A549 (cell line): Measurements from ENCODE around the gene FBXO38. TPM values are rescaled to one million over a fixed set of nuclear protein-coding genes. Genes with fewer than 3 reads are reported as not detected.
"Not testable (repeated sequence)": the region's sequence is repeated elsewhere in the genome, so short reads cannot be mapped to it uniquely, and the experiment has no call there.

ENCODE experiments used
- ATAC-seq, 2 experiments: fragments of 200-7000 bp in 1 of 2; fragments of >200 bp in 1 of 2; cut with Nextera tagmentation in 1 of 2; cut with Tn5 transposase in 1 of 2; 3 replicates each; pipeline versions ENCODE4 v1.8.0 to v1.9.1; 2018 to 2020; ENCODE audit warnings: mild to moderate bottlenecking in 1 of 2, moderate library complexity in 1 of 2
- CTCF ChIA-PET: fragments of 300-600 bp; sonication (Branson Sonifier 250); formaldehyde crosslinking; extraction: SDS; loops from one replicate; lab custom pipeline; 2021; ENCODE audit warnings: antibody characterized with exemption, inconsistent platforms; lab: Yijun Ruan, JAX
- POLR2A ChIA-PET: fragments of 350-600 bp; formaldehyde crosslinking; extraction: SDS; loops from one replicate; lab custom pipeline; 2021; ENCODE audit warnings: antibody characterized with exemption, inconsistent platforms; lab: Yijun Ruan, JAX
- DNase-seq, 2 experiments: peaks; one replicate each; pipeline versions ENCODE4 v3.0.0 to v3.0.0-alpha.2; 2011 to 2016; ENCODE audit warnings: low read depth in 1 of 2, low spot score in 1 of 2
- FAIRE-seq: peaks from 2 replicates; lab custom pipeline; 2011; peaks lifted over from hg19 to GRCh38; lab: Jason Lieb, UNC
- H3K27ac ChIP-seq, 2 experiments: fragments of >200 bp; sonication (Bioruptor Twin); formaldehyde crosslinking; 3 replicates each; pipeline ENCODE4 v1.5.1; 2016 to 2017
- H3K4me1 ChIP-seq: fragments of >200 bp; sonication (Bioruptor Twin); formaldehyde crosslinking; 3 replicates; pipeline ENCODE4 v1.6.1; 2016
- H3K4me2 ChIP-seq: fragments of >200 bp; sonication (Bioruptor Twin); formaldehyde crosslinking; 3 replicates; pipeline ENCODE4 v1.6.1; 2016
- H3K4me3 ChIP-seq: fragments of >200 bp; sonication (Bioruptor Twin); formaldehyde crosslinking; 3 replicates; pipeline ENCODE4 v1.5.1; 2016
- H3K9me3 ChIP-seq: fragments of >200 bp; sonication (Bioruptor Twin); formaldehyde crosslinking; 3 replicates; pipeline ENCODE4 v1.6.1; 2016
- BCL3 ChIP-seq: fragments of >200 bp; sonication (Bioruptor Twin); formaldehyde crosslinking; IDR thresholded peaks from 3 replicates; pipeline ENCODE4 v1.6.1; 2016
- ELK1 ChIP-seq: fragments of 150-350 bp; IDR thresholded peaks from 2 replicates; pipeline ENCODE4 v1.6.1; 2014; ENCODE audit warnings: low read depth, mild to moderate bottlenecking, low read length
- ESRRA ChIP-seq: fragments of 150-350 bp; IDR thresholded peaks from 2 replicates; pipeline ENCODE4 v1.6.1; 2014; ENCODE audit warnings: mild to moderate bottlenecking, low read length, borderline replicate concordance
- FOSL2 ChIP-seq, 2 experiments: fragments of 450-650 bp in 1 of 2; fragments of >200 bp in 1 of 2; sonication (Bioruptor Twin) in 1 of 2; formaldehyde crosslinking; IDR thresholded peaks; 2 replicates each; pipeline versions ENCODE4 v1.5.0 to v1.6.1; 2016 to 2020; ENCODE audit warnings: mild to moderate bottlenecking in 1 of 2, moderate library complexity in 1 of 2
- HDAC2 ChIP-seq: fragments of 200-600 bp; sonication (generic); IDR thresholded peaks from 2 replicates; pipeline ENCODE4 v1.6.1; 2016
- HOXA7 ChIP-seq: fragments of 250-450 bp; sonication (Bioruptor Pico); IDR thresholded peaks from 2 replicates; pipeline ENCODE4 v1.5.0; 2020; ENCODE audit warnings: mild to moderate bottlenecking, moderate library complexity
- HOXB13 ChIP-seq: fragments of 250-450 bp; sonication (Bioruptor Pico); IDR thresholded peaks from 2 replicates; pipeline ENCODE4 v1.5.0; 2020; ENCODE audit warnings: low read depth, mild to moderate bottlenecking, moderate library complexity
- KDM1A ChIP-seq: fragments of 200-600 bp; sonication (generic); IDR thresholded peaks from 2 replicates; pipeline ENCODE4 v1.6.1; 2016; ENCODE audit warnings: low read depth, mild to moderate bottlenecking
- MAFK ChIP-seq: fragments of 450-650 bp; IDR thresholded peaks from 2 replicates; pipeline ENCODE4 v1.6.1; 2014; ENCODE audit not compliant: partially characterized antibody
- MAX ChIP-seq: IDR thresholded peaks from 2 replicates; pipeline ENCODE4 v1.6.1; 2012
- MYC ChIP-seq: IDR thresholded peaks from 2 replicates; pipeline ENCODE4 v1.6.1; 2012; ENCODE audit warnings: mild to moderate bottlenecking, inconsistent platforms, low read length, improper control_type of control experiment, borderline replicate concordance
- NFE2L2 ChIP-seq: fragments of 150-350 bp; conservative IDR thresholded peaks from 2 replicates; pipeline ENCODE4 v1.6.1; 2014; ENCODE audit warnings: low read length
- NR3C1 ChIP-seq: fragments of >200 bp; sonication (Bioruptor Twin); formaldehyde crosslinking; IDR thresholded peaks from 3 replicates; pipeline ENCODE4 v1.6.1; 2017
- PBX3 ChIP-seq: IDR thresholded peaks from 2 replicates; pipeline ENCODE4 v1.6.1; 2012
- RARB ChIP-seq: fragments of 250-450 bp; sonication (Bioruptor Pico); IDR thresholded peaks from 2 replicates; pipeline ENCODE4 v1.8.0; 2021; ENCODE audit warnings: mild to moderate bottlenecking, moderate library complexity
- RFX5 ChIP-seq: fragments of 450-650 bp; IDR thresholded peaks from 2 replicates; pipeline ENCODE4 v1.7.1; 2014; ENCODE audit warnings: antibody characterized with exemption, mild to moderate bottlenecking, moderate library complexity
- TFCP2L1 ChIP-seq: fragments of 250-450 bp; sonication (Bioruptor Pico); IDR thresholded peaks from 2 replicates; pipeline ENCODE4 v1.5.0; 2021; ENCODE audit warnings: mild to moderate bottlenecking
- ZNF302 ChIP-seq: fragments of 250-450 bp; sonication (Bioruptor Pico); IDR thresholded peaks from 2 replicates; pipeline ENCODE4 v1.9.0; 2021; ENCODE audit warnings: inconsistent platforms, mild to moderate bottlenecking, moderate library complexity
- WGBS: methylation state at CpG from one replicate; pipeline ENCODE4 v1.1.6; 2017; ENCODE audit errors: missing lambda C conversion rate; 5-methylcytosine and 5-hydroxymethylcytosine counted together
- polyA plus RNA-seq, 4 experiments: library from polyadenylated mRNA; depleted of rRNA in 3 of 4; stranded (reverse); fragments of >200 nt; fragmentation: RNase III in 1 of 4; extraction: RNeasy Plus Mini Kit Qiagen cat#74134 plus additional on column Dnase treatment in 1 of 4; gene quantifications; 2 replicates in 3 of 4; 3 replicates in 1 of 4; pipeline ENCODE4 v1.2.3, GENCODE V29; 2011 to 2017

The FBXO38 gene
- polyA plus RNA-seq, 2 of the 4 experiments (the other 2 are of a cell fraction), result 15.8 to 33.2 TPM

DNA sequence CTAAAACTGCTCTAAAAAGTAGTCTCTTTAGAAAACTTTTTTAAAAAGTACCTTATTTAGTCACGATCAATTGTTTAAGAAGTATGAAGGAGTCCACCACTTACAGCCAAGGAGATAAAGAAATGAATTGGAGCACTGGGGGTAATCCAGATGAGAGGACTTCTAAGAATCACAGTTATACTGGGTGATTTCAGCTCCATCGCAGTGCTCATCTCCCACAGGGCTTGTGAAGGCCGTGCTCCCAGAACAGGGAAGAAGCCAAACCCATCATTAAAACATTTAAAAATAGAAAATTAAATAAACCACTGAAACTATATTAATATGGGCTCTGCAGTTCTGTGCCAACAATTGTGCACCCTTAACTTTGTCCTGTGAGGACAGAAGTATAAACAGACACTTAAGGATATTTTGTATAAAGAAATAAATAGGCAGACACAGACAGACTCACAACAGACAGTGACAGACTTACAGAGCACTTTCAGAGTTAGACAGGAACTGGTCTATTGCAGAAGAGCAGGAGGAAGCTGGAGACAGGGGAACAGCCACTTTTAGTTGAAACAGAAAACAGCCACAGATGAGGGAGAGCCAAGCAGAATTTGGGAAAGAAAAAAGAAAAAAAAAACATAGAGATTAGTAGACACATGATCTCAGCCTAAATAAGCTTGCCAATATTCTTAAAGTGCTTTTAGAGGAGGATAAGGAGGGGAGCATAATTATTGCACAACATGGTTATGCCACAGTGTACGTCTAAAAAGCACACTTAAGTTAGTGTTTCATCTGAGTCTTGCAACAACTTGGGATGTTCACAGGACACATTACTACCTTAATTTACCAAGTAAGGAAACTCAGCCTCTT lies 81.8 kb downstream of the FBXO38 start:
- FAIRE-seq (no peak), ATAC-seq (no peak), DNase-seq (no peak)
- Histone ChIP-seq H3K4me1 (no peaks in the 10 kb centered on the region), H3K4me2 (no peak overlapping the region), H3K4me3 (no peak overlapping the region), H3K27ac (no peak overlapping the region), H3K9me3 (no peaks in the 10 kb centered on the region)
- TF ChIP-seq PBX3, result no peak
- no peak for TF ChIP-seq RARB (CRISPR knock-in tag)
- TF ChIP-seq NFE2L2, result no peak
- TF ChIP-seq MAFK, result no peak
- TF ChIP-seq TFCP2L1, result no peak
- TF ChIP-seq RFX5, result no peak
- no peak for TF ChIP-seq ZNF302
- TF ChIP-seq ESRRA, result no peak
- TF ChIP-seq BCL3, result no peak
- no peak for TF ChIP-seq MAX
- WGBS, result 21% methylated on average over 4 of the region's 4 CpGs
- ChIA-PET POLR2A (no interaction called here), CTCF (interaction anchor here (1.3 to 1.7 kb wide), 2 partner anchors 21 to 265 kb away, joined by 3 to 8 read pairs; no protein-coding TSS in a partner anchor)

- no peak overlapping the region for H3K4me3 ChIP-seq
- no peaks in the 10 kb centered on the region for H3K4me1 ChIP-seq
- ATAC-seq (no peak), DNase-seq (no peak), FAIRE-seq (no peak)
- no peak for TF ChIP-seq FOSL2 (IDR thresholded peaks at IDR 0.05)
- no peak for TF ChIP-seq FOSL2 (CRISPR knock-in tag; IDR thresholded peaks at IDR 0.05)
- H3K27ac ChIP-seq, result no peak overlapping the region
- ChIA-PET POLR2A (no interaction called here), CTCF (interaction anchor here (0.9 to 1.7 kb wide), 3 partner anchors 17 to 265 kb away, joined by 3 to 8 read pairs (median 3); no protein-coding TSS in a partner anchor)
- H3K4me2 ChIP-seq, result no peak overlapping the region
- no peaks in the 10 kb centered on the region for H3K9me3 ChIP-seq
- 13% methylated on average over 4 of the region's 4 CpGs for WGBS
These were observed 82.5 kb downstream of the FBXO38 start for GRCh38 chr5:148466236-148466580.

- CTCF ChIA-PET, result interaction anchor here (3.3 kb wide), 1 partner anchor 15 kb away, joined by 26 read pairs; no protein-coding TSS in a partner anchor
- DNase-seq (no peak), ATAC-seq (no peak), FAIRE-seq (no peak)
- Histone ChIP-seq H3K9me3 (no peaks in the 10 kb centered on the region), H3K4me2 (no peak overlapping the region), H3K4me1 (no peaks in the 10 kb centered on the region), H3K27ac (no peak overlapping the region), H3K4me3 (no peak overlapping the region)
- TF ChIP-seq HOXB13 (CRISPR knock-in tag) (no peak), NR3C1 (no peak), ELK1 (no peak), MYC (no peak), HDAC2 (no peak), HOXA7 (CRISPR knock-in tag) (no peak), MAFK (no peak), KDM1A (no peak), BCL3 (no peak), RFX5 (no peak)
- POLR2A ChIA-PET, result no interaction called here
- WGBS, result 35% methylated on average over 1 of the region's 1 CpG
These were observed 84.2 kb downstream of the FBXO38 start for GRCh38 chr5:148467958-148468357.

- not testable (repeated sequence) for DNase-seq, FAIRE-seq
- CTCF ChIA-PET, result interaction anchor here (3.3 kb wide), 1 partner anchor 14 kb away, joined by 26 read pairs; no protein-coding TSS in a partner anchor
These were observed 85.0 kb downstream of the FBXO38 start for GRCh38 chr5:148468746-148469145.

More at GRCh38 chr5:148468746-148469145, 85.0 kb downstream of the FBXO38 start:
- ATAC-seq, H3K4me1 ChIP-seq, H3K4me3 ChIP-seq, POLR2A ChIA-PET, H3K27ac ChIP-seq, H3K4me2 ChIP-seq, H3K9me3 ChIP-seq: not testable (repeated sequence)
- 63% methylated on average over 5 of the region's 5 CpGs for WGBS
